HEK293T (cell line): ENCODE measurements around the gene SECISBP2.

Experiments used
- CTCF ChIA-PET: fragments of 350-600 bp; formaldehyde crosslinking; extraction: SDS; loops from one replicate; lab custom pipeline; 2021; ENCODE audit warnings: antibody characterized with exemption, inconsistent platforms; lab: Yijun Ruan, JAX
- POLR2A ChIA-PET: fragments of 350-600 bp; formaldehyde crosslinking; extraction: SDS; loops from one replicate; lab custom pipeline; 2020; ENCODE audit warnings: antibody characterized with exemption, inconsistent platforms; lab: Yijun Ruan, JAX
- DNase-seq: peaks from one replicate; pipeline ENCODE4 v3.0.0; 2012; ENCODE audit warnings: mixed read lengths; ENCODE audit errors: extremely low spot score
- ARNT ChIP-seq: fragments of 450-650 bp; IDR thresholded peaks from 2 replicates; pipeline ENCODE4 v1.6.1; 2017; ENCODE audit warnings: mild to moderate bottlenecking
- BHLHE40 ChIP-seq: fragments of 450-650 bp; IDR thresholded peaks from 2 replicates; pipeline ENCODE4 v1.6.1; 2016; ENCODE audit warnings: mild to moderate bottlenecking, moderate library complexity, borderline replicate concordance
- CTBP1 ChIP-seq: fragments of 450-650 bp; IDR thresholded peaks from 2 replicates; pipeline ENCODE4 v1.6.1; 2016; ENCODE audit warnings: borderline replicate concordance
- ELF4 ChIP-seq: fragments of 450-650 bp; IDR thresholded peaks from 2 replicates; pipeline ENCODE4 v1.6.1; 2017; ENCODE audit warnings: antibody characterized with exemption
- FOXA1 ChIP-seq: fragments of 450-650 bp; IDR thresholded peaks from 2 replicates; pipeline ENCODE4 v1.6.1; 2016; ENCODE audit warnings: mild to moderate bottlenecking
- FOXK2 ChIP-seq: fragments of 450-650 bp; IDR thresholded peaks from 2 replicates; pipeline ENCODE4 v1.6.1; 2016; ENCODE audit warnings: mild to moderate bottlenecking
- FOXM1 ChIP-seq: fragments of 450-650 bp; IDR thresholded peaks from 2 replicates; pipeline ENCODE4 v1.6.1; 2017; ENCODE audit warnings: mild to moderate bottlenecking, borderline replicate concordance
- HDGF ChIP-seq: fragments of 450-650 bp; IDR thresholded peaks from 2 replicates; pipeline ENCODE4 v1.6.1; 2017; ENCODE audit warnings: antibody characterized with exemption, borderline replicate concordance
- L3MBTL2 ChIP-seq: fragments of 450-650 bp; conservative IDR thresholded peaks from 2 replicates; pipeline ENCODE4 v1.6.1; 2016; ENCODE audit warnings: mild to moderate bottlenecking
- LEF1 ChIP-seq: fragments of 450-650 bp; IDR thresholded peaks from 2 replicates; pipeline ENCODE4 v1.6.1; 2017; ENCODE audit warnings: mild to moderate bottlenecking, borderline replicate concordance
- NFRKB ChIP-seq: fragments of 450-650 bp; IDR thresholded peaks from 2 replicates; pipeline ENCODE4 v1.6.1; 2016; ENCODE audit warnings: mild to moderate bottlenecking, moderate library complexity
- SP1 ChIP-seq: fragments of 450-650 bp; IDR thresholded peaks from 2 replicates; pipeline ENCODE4 v1.6.1; 2017
- SUZ12 ChIP-seq: fragments of 450-650 bp; IDR thresholded peaks from 2 replicates; pipeline ENCODE4 v1.6.1; 2016; ENCODE audit warnings: mild to moderate bottlenecking
- TARDBP ChIP-seq: fragments of 450-650 bp; IDR thresholded peaks from 2 replicates; pipeline ENCODE4 v1.6.1; 2016
- ZNF384 ChIP-seq: fragments of 450-650 bp; IDR thresholded peaks from 2 replicates; pipeline ENCODE4 v1.6.1; 2016
- TF ChIP-seq, protein P1 (sequence below): fragments of 450-650 bp; IDR thresholded peaks from 2 replicates; pipeline ENCODE4 v1.6.1; 2016

SECISBP2 gene

DNA sequence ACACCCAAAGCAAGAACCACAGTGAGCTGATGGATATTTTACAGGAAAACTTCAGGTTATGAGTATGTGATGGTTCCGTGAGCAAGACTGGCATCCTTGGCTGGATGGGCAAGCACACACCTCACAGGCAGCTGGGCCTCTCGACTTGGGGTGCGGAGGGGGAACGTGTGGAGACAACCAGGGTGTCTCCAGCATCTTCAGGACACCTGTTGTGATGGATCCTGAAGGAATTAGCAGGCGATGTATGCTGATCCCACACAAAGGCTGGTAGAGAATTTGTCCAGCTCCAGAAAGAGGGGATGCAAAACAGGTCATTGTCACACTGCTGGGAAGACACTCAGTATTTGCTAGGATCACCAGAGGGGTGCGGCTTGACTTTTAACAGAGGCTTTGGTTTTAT lies 42.7 kb downstream of the SECISBP2 start:
- DNase-seq, result no peak
- POLR2A ChIA-PET, result no interaction called here
- TF ChIP-seq, protein P1, sequence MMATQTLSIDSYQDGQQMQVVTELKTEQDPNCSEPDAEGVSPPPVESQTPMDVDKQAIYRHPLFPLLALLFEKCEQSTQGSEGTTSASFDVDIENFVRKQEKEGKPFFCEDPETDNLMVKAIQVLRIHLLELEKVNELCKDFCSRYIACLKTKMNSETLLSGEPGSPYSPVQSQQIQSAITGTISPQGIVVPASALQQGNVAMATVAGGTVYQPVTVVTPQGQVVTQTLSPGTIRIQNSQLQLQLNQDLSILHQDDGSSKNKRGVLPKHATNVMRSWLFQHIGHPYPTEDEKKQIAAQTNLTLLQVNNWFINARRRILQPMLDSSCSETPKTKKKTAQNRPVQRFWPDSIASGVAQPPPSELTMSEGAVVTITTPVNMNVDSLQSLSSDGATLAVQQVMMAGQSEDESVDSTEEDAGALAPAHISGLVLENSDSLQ, result no peak
- no peak for TF ChIP-seq ELF4
- no peak for TF ChIP-seq BHLHE40
- TF ChIP-seq FOXA1, result no peak
- TF ChIP-seq L3MBTL2, result no peak
- no peak for TF ChIP-seq NFRKB
- TF ChIP-seq LEF1, result no peak
- TF ChIP-seq HDGF, result no peak
- no peak for TF ChIP-seq FOXM1
- TF ChIP-seq SUZ12, result no peak
- TF ChIP-seq TARDBP, result no peak
- TF ChIP-seq SP1, result no peak
- TF ChIP-seq FOXK2, result no peak
- no peak for TF ChIP-seq ZNF384
- TF ChIP-seq ARNT, result no peak
- no peak for TF ChIP-seq CTBP1
- CTCF ChIA-PET, result no interaction called here

DNA sequence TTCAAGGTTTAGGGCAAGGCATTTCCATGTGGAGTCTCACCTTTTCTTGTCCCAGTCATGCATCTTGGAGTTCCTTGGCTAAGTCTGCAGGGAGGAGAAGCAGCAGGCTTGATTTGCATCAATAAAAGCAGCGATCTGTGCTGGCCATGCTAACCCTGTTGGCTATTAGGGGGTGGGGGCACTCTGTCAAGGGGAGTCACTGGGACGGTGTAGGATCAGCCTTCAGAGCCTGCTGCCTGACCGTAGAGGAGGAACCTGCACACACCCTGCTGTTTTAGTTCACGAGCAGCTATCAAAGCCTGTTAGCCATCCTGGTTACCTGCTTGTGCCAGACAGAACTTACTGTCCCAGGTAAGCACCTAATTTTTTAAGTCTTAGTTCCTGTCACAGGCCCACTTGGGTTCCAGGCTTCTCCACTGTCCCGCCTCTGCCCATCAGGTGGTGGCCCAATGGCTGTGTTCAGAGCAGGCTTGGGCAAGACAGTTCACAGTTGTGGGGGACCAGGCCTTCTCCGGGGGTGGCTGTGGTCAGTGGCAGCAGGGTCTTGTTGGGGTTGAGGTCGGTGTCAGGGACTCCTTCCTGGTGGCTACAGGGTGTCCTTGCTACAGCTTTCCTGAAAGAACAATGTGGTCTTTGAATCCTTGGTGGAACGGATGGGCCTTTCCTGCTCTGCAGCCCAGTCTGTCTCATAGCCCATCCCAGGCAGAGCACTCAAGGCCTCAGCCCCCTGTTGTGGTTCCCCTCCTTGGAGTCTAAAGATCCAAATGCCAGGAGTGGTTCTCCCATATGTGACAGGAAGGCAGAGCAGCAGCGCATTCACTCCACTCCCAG lies 43.7 kb downstream of the SECISBP2 start:
- ChIA-PET CTCF (no interaction called here), POLR2A (no interaction called here)
- TF ChIP-seq CTBP1 (no peak), ELF4 (no peak), LEF1 (no peak), L3MBTL2 (no peak), FOXK2 (no peak), SUZ12 (no peak), BHLHE40 (no peak), ZNF384 (no peak), FOXM1 (no peak), TARDBP (no peak), ARNT (no peak), NFRKB (no peak), SP1 (no peak), HDGF (no peak), FOXA1 (no peak)
- TF ChIP-seq, protein P1, result no peak
- no peak for DNase-seq

DNA sequence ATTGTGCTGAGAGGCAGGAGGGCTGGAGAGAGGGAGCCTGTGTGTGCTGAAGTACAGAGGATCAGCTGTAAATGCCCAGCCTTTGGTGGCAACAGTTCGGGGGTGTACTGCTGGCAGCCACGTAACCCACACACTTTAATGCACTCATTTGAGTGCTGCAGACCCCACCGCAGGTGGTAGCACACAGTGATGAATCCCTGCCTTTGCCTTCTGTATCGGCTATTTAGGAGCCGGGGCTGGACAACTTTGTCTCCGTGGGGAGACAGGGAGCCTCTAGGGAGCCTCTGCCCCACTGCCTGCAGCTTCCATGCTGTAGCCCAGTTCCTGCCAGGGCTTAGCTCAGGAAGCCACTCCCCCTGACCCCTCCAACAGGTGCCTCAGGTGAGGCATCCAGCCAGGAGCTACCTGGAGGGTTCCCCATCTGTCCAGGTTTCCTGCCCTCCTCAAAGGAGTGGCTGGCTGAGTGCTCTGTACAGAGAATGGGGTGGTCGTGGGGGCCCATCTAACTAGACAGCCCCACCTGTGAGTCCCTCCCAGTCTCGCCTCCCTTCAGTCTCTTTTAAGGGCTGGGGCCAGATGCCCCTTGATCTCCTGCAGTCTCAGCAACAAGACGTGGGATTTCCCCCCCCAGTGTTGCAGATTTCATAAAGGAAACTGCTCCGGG lies 44.5 kb downstream of the SECISBP2 start:
- DNase-seq, result no peak
- ChIA-PET POLR2A (no interaction called here), CTCF (no interaction called here)
- TF ChIP-seq HDGF, result no peak
- TF ChIP-seq SUZ12, result no peak
- TF ChIP-seq ELF4, result no peak
- TF ChIP-seq CTBP1, result no peak
- TF ChIP-seq NFRKB, result no peak
- TF ChIP-seq FOXM1, result no peak
- no peak for TF ChIP-seq TARDBP
- no peak for TF ChIP-seq L3MBTL2
- no peak for TF ChIP-seq FOXA1
- TF ChIP-seq ZNF384, result no peak
- TF ChIP-seq FOXK2, result no peak

DNA sequence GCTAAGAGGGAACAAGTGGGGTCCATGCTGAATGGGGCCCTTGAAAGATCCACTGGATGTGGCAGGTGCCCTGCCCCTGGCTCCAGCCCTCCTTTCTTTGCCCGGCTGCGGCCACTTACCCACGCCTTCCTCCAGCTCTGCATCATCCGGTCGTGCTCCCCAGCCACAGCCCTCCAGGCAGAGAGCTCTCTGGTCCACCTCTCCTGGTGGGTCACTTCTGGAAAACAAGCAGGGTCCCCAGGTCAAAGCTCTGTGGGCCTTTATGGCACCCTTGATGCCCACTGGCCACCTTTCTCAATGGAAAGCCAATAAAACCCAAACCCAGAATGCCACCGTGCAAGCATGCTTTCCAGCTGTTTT lies 45.0 kb downstream of the SECISBP2 start:
- ChIA-PET POLR2A (no interaction called here), CTCF (no interaction called here)
- DNase-seq, result no peak
- TF ChIP-seq FOXM1 (no peak), SUZ12 (no peak), L3MBTL2 (no peak), FOXA1 (no peak), LEF1 (no peak), SP1 (no peak), CTBP1 (no peak), NFRKB (no peak), TARDBP (no peak), ZNF384 (no peak), HDGF (no peak), ARNT (no peak), ELF4 (no peak)
- TF ChIP-seq, protein P1, result no peak

DNA sequence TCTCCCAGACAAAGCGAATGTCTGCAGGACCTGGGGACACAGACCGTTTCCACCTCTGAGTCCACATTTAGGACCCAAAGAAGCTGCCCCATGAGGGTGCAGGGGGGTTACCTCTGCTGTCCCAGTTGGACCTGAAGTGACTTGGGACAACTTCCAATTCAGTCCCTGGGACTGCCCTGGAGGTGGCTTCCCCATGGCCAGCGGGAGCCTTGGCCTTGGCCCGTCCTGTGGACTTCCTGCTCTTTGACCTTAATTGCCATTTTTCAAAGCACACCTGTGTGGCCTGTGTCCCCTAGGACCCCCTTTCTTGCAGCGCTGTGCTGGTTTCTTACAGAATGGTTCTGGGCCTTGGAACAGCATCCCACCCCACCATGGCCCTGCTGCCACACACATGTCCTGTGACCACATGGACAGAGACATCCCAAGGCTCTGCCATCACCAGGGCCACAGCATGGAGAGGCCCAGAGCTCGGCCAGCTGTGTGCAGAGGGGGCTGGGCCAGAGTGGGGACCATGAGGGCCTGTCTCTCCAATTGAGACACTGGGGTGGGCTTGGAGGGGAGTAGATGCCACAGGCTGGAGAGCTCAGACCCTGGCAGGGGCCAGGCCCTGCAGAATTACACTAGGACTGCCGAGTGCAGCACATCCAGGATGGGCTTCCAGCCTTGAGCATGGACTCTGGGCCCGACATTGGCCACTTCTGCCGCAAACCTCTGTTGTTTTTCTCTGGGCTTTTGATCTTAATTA lies 45.8 kb downstream of the SECISBP2 start:
- ChIA-PET POLR2A (interaction anchor here (0.6 kb wide), 1 partner anchor 31 kb away, joined by 3 read pairs; no protein-coding TSS in a partner anchor), CTCF (no interaction called here)
- DNase-seq, result no peak
- TF ChIP-seq ARNT (no peak), LEF1 (no peak), SP1 (no peak), ELF4 (no peak)
